HEK293T (cell line): ENCODE results near the gene MGLL.

ENCODE experiments used
- BHLHE40 ChIP-seq: fragments of 450-650 bp; IDR thresholded peaks from 2 replicates; pipeline ENCODE4 v1.6.1; 2016; ENCODE audit warnings: mild to moderate bottlenecking, moderate library complexity, borderline replicate concordance
- ELF4 ChIP-seq: fragments of 450-650 bp; IDR thresholded peaks from 2 replicates; pipeline ENCODE4 v1.6.1; 2017; ENCODE audit warnings: antibody characterized with exemption
- FOXK2 ChIP-seq: fragments of 450-650 bp; IDR thresholded peaks from 2 replicates; pipeline ENCODE4 v1.6.1; 2016; ENCODE audit warnings: mild to moderate bottlenecking
- L3MBTL2 ChIP-seq: fragments of 450-650 bp; conservative IDR thresholded peaks from 2 replicates; pipeline ENCODE4 v1.6.1; 2016; ENCODE audit warnings: mild to moderate bottlenecking
- SUZ12 ChIP-seq: fragments of 450-650 bp; IDR thresholded peaks from 2 replicates; pipeline ENCODE4 v1.6.1; 2016; ENCODE audit warnings: mild to moderate bottlenecking
- TF ChIP-seq, protein P1 (sequence below): fragments of 450-650 bp; IDR thresholded peaks from 2 replicates; pipeline ENCODE4 v1.6.1; 2016

DNA sequence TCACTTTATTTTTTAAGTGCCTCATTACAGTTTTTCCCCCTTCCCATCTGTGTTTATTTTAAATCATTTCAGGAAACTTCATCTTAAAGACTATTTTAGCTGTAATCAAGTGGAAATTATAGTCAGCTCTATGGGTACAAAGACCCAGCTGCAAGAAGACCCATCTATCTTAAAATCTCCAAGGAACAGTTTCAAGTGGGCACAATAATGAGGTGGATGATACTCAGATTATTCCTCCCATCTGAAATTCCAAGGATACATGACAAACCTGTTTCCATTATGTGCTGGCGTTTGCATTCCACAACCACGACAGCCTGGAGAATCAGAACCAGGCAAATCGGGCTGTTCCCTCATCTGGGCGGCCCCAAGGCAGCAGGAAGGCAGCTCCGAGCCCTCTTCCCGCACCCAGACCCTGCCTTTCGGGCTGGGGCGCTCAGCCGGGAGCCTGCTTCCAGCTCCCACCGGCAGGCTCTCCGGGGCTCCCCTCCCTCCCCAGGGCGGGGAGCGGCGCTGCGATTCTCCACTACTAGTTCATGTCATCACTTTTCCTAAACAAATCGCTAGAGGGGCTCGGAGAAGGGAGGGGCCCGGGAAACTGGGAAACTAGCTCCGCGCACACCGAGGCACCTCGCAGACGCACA, at the start of gene MGLL:
- TF ChIP-seq SUZ12: no peak
- no peak for TF ChIP-seq ELF4
- TF ChIP-seq FOXK2: no peak
- no peak for TF ChIP-seq BHLHE40
- TF ChIP-seq L3MBTL2: no peak
- TF ChIP-seq, protein P1, sequence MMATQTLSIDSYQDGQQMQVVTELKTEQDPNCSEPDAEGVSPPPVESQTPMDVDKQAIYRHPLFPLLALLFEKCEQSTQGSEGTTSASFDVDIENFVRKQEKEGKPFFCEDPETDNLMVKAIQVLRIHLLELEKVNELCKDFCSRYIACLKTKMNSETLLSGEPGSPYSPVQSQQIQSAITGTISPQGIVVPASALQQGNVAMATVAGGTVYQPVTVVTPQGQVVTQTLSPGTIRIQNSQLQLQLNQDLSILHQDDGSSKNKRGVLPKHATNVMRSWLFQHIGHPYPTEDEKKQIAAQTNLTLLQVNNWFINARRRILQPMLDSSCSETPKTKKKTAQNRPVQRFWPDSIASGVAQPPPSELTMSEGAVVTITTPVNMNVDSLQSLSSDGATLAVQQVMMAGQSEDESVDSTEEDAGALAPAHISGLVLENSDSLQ: no peak
